Neural cell (in vitro differentiated cells): ENCODE data around the gene TRMT5. TPM values are rescaled to one million over a fixed set of nuclear protein-coding genes. Genes with fewer than 3 reads are reported as not detected.

Experiments
- H2AFZ ChIP-seq: fragments of 200-600, 300-800 bp; sonication (generic), shearing (Covaris generic); 2 replicates; pipeline ENCODE4 v1.6.0; 2014; ENCODE audit warnings: low read depth, mild to moderate bottlenecking, antibody characterized with exemption, low read length, moderate library complexity
- H3F3A ChIP-seq: fragments of 200-600 bp; shearing (Covaris generic); 2 replicates; pipeline ENCODE4 v1.6.1; 2016; ENCODE audit warnings: mild to moderate bottlenecking, moderate library complexity, mixed read lengths, antibody characterized with exemption, low read length; ENCODE audit not compliant: insufficient read depth, poor library complexity, severe bottlenecking
- H3K27ac ChIP-seq: fragments of 200-600, 300-800 bp; sonication (generic), shearing (Covaris generic); 2 replicates; pipeline ENCODE4 v1.5.1; 2014; ENCODE audit warnings: mild to moderate bottlenecking, low read length, moderate library complexity
- H3K27me3 ChIP-seq: fragments of 300-800, 200-600 bp; sonication (generic), shearing (Covaris generic); 2 replicates; pipeline ENCODE4 v1.6.0; 2014; ENCODE audit warnings: mild to moderate bottlenecking, low read depth, low read length, moderate library complexity; ENCODE audit not compliant: insufficient read depth
- H3K36me3 ChIP-seq: fragments of 300-800, 200-600 bp; sonication (generic), shearing (Covaris generic); 2 replicates; pipeline ENCODE4 v1.5.1; 2014; ENCODE audit warnings: mild to moderate bottlenecking, antibody characterized with exemption, low read length, moderate library complexity; ENCODE audit not compliant: insufficient read depth
- H3K4me2 ChIP-seq: fragments of 300-800, 200-600 bp; sonication (generic), shearing (Covaris generic); 2 replicates; pipeline ENCODE4 v1.6.0; 2014; ENCODE audit warnings: mild to moderate bottlenecking, low read length
- H3K4me3 ChIP-seq: fragments of 300-800, 200-600 bp; sonication (generic), shearing (Covaris generic); 2 replicates; pipeline ENCODE4 v1.5.1; 2014; ENCODE audit warnings: mild to moderate bottlenecking, low read length, moderate library complexity
- H3K79me2 ChIP-seq: fragments of 200-600 bp; shearing (Covaris generic); replicated peaks from 2 replicates; pipeline ENCODE4 v1.6.0; 2014; ENCODE audit warnings: mild to moderate bottlenecking, low read length, moderate library complexity; ENCODE audit not compliant: insufficient read depth
- H3K9ac ChIP-seq: fragments of 300-800, 200-600 bp; sonication (generic), shearing (Covaris generic); 2 replicates; pipeline ENCODE4 v1.6.1; 2016; ENCODE audit warnings: mild to moderate bottlenecking, low read length, mixed read lengths
- H3K9me2 ChIP-seq: fragments of 200-600 bp; shearing (Covaris generic); 2 replicates; pipeline ENCODE4 v1.6.1; 2016; ENCODE audit warnings: mild to moderate bottlenecking, low read length, mixed read lengths; ENCODE audit not compliant: insufficient read depth
- H3K9me3 ChIP-seq: fragments of 200-600, 300-800 bp; sonication (generic), shearing (Covaris generic); 2 replicates; pipeline ENCODE4 v1.6.1; 2016; ENCODE audit warnings: mild to moderate bottlenecking, mixed run types, low read length, moderate library complexity, mixed read lengths
- H4K20me1 ChIP-seq: fragments of 200-600 bp; shearing (Covaris generic); 2 replicates; pipeline ENCODE4 v1.6.1; 2016; ENCODE audit warnings: mild to moderate bottlenecking, mixed run types; ENCODE audit not compliant: insufficient read depth
- EP300 ChIP-seq: fragments of 450-650 bp; conservative IDR thresholded peaks from 2 replicates; pipeline ENCODE4 v1.6.1; 2014; ENCODE audit warnings: antibody characterized with exemption, mild to moderate bottlenecking, moderate library complexity; ENCODE audit not compliant: poor library complexity, severe bottlenecking
- EZH2 ChIP-seq: fragments of 200-600, 300-800 bp; shearing (Covaris generic), sonication (generic); IDR thresholded peaks from 2 replicates; pipeline ENCODE4 v1.6.1; 2014; ENCODE audit warnings: antibody characterized with exemption, low read length, borderline replicate concordance, mild to moderate bottlenecking; ENCODE audit not compliant: insufficient read depth, poor library complexity, severe bottlenecking
- MXI1 ChIP-seq: fragments of 450-650 bp; conservative IDR thresholded peaks from 2 replicates; pipeline ENCODE4 v1.6.1; 2014; ENCODE audit warnings: antibody characterized with exemption, mild to moderate bottlenecking; ENCODE audit not compliant: poor library complexity, severe bottlenecking
- POLR2AphosphoS5 ChIP-seq: IDR thresholded peaks from 2 replicates; pipeline ENCODE4 v1.6.1; 2012
- RAD21 ChIP-seq: fragments of 450-650 bp; conservative IDR thresholded peaks from 2 replicates; pipeline ENCODE4 v1.6.1; 2014; ENCODE audit warnings: antibody characterized with exemption, mild to moderate bottlenecking, moderate library complexity
- SMC3 ChIP-seq: fragments of 450-650 bp; conservative IDR thresholded peaks from 2 replicates; pipeline ENCODE4 v1.6.1; 2014; ENCODE audit warnings: antibody characterized with exemption, mild to moderate bottlenecking, moderate library complexity; ENCODE audit not compliant: poor library complexity
- TAF1 ChIP-seq: IDR thresholded peaks from 2 replicates; pipeline ENCODE4 v1.6.1; 2012; ENCODE audit warnings: low read depth
- polyA plus RNA-seq: library from polyadenylated mRNA; depleted of rRNA; stranded (reverse); fragments of >200 nt; gene quantifications from 2 replicates; pipeline ENCODE4 v1.2.3, GENCODE V29; 2014
- TF ChIP-seq, protein P1 (sequence below): IDR thresholded peaks from 2 replicates; pipeline ENCODE4 v1.6.1; 2012; ENCODE audit warnings: borderline replicate concordance
- TF ChIP-seq, protein P2 (sequence below): fragments of 450-650 bp; IDR thresholded peaks from 2 replicates; pipeline ENCODE4 v1.5.1; 2014; ENCODE audit warnings: antibody characterized with exemption, mild to moderate bottlenecking, moderate library complexity; ENCODE audit not compliant: poor library complexity, severe bottlenecking

TRMT5 gene
- polyA plus RNA-seq, 1 donor from 2014 or later: 7.6 TPM

DNA sequence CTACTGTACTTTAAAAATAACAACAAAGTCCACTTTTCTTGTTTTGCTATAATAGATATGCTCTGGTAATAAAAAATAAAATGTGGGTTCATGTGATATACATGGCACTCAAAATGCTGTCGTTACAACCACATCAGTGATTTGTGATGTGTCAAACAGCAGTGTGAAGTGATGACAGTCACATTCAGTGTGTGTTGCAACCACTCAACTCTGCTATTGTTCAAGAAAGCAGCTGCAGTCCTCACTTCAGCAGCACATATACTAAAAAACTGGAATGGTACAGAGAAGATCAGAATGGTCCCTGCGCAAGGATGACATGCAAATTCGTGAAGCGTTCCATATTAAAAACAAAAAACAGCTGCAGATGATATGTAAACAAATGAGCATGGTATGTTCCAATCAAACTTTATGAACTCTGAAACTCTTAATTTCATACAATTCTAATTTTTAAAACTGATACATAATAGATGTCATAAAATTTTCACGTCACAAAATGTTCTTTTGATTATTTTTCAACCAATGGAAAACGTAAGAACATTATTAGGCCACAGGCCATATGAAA is 6.7 kb downstream of the TRMT5 start:
- TF ChIP-seq EZH2: no peak
- TF ChIP-seq, protein P1, sequence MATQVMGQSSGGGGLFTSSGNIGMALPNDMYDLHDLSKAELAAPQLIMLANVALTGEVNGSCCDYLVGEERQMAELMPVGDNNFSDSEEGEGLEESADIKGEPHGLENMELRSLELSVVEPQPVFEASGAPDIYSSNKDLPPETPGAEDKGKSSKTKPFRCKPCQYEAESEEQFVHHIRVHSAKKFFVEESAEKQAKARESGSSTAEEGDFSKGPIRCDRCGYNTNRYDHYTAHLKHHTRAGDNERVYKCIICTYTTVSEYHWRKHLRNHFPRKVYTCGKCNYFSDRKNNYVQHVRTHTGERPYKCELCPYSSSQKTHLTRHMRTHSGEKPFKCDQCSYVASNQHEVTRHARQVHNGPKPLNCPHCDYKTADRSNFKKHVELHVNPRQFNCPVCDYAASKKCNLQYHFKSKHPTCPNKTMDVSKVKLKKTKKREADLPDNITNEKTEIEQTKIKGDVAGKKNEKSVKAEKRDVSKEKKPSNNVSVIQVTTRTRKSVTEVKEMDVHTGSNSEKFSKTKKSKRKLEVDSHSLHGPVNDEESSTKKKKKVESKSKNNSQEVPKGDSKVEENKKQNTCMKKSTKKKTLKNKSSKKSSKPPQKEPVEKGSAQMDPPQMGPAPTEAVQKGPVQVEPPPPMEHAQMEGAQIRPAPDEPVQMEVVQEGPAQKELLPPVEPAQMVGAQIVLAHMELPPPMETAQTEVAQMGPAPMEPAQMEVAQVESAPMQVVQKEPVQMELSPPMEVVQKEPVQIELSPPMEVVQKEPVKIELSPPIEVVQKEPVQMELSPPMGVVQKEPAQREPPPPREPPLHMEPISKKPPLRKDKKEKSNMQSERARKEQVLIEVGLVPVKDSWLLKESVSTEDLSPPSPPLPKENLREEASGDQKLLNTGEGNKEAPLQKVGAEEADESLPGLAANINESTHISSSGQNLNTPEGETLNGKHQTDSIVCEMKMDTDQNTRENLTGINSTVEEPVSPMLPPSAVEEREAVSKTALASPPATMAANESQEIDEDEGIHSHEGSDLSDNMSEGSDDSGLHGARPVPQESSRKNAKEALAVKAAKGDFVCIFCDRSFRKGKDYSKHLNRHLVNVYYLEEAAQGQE: no peak
- TF ChIP-seq RAD21: no peak
- no peak for TF ChIP-seq SMC3
- TF ChIP-seq POLR2AphosphoS5: no peak
- TF ChIP-seq TAF1: no peak
- TF ChIP-seq, protein P2, sequence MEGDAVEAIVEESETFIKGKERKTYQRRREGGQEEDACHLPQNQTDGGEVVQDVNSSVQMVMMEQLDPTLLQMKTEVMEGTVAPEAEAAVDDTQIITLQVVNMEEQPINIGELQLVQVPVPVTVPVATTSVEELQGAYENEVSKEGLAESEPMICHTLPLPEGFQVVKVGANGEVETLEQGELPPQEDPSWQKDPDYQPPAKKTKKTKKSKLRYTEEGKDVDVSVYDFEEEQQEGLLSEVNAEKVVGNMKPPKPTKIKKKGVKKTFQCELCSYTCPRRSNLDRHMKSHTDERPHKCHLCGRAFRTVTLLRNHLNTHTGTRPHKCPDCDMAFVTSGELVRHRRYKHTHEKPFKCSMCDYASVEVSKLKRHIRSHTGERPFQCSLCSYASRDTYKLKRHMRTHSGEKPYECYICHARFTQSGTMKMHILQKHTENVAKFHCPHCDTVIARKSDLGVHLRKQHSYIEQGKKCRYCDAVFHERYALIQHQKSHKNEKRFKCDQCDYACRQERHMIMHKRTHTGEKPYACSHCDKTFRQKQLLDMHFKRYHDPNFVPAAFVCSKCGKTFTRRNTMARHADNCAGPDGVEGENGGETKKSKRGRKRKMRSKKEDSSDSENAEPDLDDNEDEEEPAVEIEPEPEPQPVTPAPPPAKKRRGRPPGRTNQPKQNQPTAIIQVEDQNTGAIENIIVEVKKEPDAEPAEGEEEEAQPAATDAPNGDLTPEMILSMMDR: no peak
- TF ChIP-seq EP300: no peak
- no peak for TF ChIP-seq MXI1
- no peak overlapping the region for H2AFZ ChIP-seq
- no peak overlapping the region for H3K9ac ChIP-seq
- no peak overlapping the region for H3K4me3 ChIP-seq
- no peaks in the 10 kb centered on the region for H3K36me3 ChIP-seq
- no peaks in the 10 kb centered on the region for H3K9me2 ChIP-seq
- no peaks in the 10 kb centered on the region for H3F3A ChIP-seq
- H3K27ac ChIP-seq: no peak overlapping the region
- H3K27me3 ChIP-seq: no peaks in the 10 kb centered on the region
- H3K4me2 ChIP-seq: peak overlapping the region; percentile 4
- no peaks in the 10 kb centered on the region for H3K79me2 ChIP-seq
- no peaks in the 10 kb centered on the region for H4K20me1 ChIP-seq
- H3K9me3 ChIP-seq: no peaks in the 10 kb centered on the region

DNA sequence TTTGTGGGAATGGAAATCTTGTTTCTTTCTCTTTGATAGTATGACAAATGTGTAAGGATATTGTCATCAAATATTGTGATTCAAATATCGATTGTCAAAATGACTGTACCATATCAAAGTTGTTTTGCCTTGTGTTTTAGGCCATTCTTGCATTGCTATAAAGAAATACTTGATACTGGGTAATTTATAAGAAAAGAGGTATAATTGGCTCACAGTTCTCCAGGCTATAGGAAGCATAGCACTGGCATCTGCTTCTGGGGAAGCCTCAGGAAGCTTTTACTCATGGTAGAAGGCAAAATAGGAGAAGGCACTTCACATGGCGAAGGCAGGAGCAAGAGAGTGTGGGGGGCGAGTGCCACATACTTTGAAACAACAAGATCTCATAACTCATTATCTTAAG is 7.8 kb downstream of the TRMT5 start:
- no peak overlapping the region for H3K27ac ChIP-seq

More for the DNA sequence above, 7.8 kb downstream of the TRMT5 start:
- Histone ChIP-seq H3K4me2 (no peak overlapping the region), H3K9me2 (no peaks in the 10 kb centered on the region), H3K9me3 (no peaks in the 10 kb centered on the region), H3K79me2 (no peaks in the 10 kb centered on the region), H3K36me3 (no peaks in the 10 kb centered on the region), H3K27me3 (no peaks in the 10 kb centered on the region), H2AFZ (no peak overlapping the region), H4K20me1 (no peaks in the 10 kb centered on the region), H3F3A (no peaks in the 10 kb centered on the region), H3K9ac (no peak overlapping the region), H3K4me3 (no peak overlapping the region)
- TF ChIP-seq TAF1 (no peak), EP300 (no peak), EZH2 (no peak), RAD21 (no peak)
- TF ChIP-seq, protein P1: no peak
- TF ChIP-seq, protein P2: no peak
